Choroid plexus epithelial cell (primary cell): Measurements from ENCODE around the gene TREML2.
"Not testable (repeated sequence)": the region's sequence is repeated elsewhere in the genome, so short reads cannot be mapped to it uniquely, and the experiment has no call there.

Experiments
- DNase-seq: peaks from one replicate; pipeline ENCODE4 v3.0.0-alpha.2; 2010; ENCODE audit warnings: low read depth
- H3K4me3 ChIP-seq: 2 replicates; pipeline ENCODE4 v1.5.1; 2011; ENCODE audit warnings: low read depth, mild to moderate bottlenecking, control low read depth, low read length, moderate library complexity
- TF ChIP-seq, protein P1 (sequence below): conservative IDR thresholded peaks from 2 replicates; pipeline ENCODE4 v1.5.1; 2011; ENCODE audit warnings: low read depth, mild to moderate bottlenecking, control low read depth, inconsistent platforms, low read length, moderate library complexity

TREML2 gene, protein sequence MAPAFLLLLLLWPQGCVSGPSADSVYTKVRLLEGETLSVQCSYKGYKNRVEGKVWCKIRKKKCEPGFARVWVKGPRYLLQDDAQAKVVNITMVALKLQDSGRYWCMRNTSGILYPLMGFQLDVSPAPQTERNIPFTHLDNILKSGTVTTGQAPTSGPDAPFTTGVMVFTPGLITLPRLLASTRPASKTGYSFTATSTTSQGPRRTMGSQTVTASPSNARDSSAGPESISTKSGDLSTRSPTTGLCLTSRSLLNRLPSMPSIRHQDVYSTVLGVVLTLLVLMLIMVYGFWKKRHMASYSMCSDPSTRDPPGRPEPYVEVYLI

DNA sequence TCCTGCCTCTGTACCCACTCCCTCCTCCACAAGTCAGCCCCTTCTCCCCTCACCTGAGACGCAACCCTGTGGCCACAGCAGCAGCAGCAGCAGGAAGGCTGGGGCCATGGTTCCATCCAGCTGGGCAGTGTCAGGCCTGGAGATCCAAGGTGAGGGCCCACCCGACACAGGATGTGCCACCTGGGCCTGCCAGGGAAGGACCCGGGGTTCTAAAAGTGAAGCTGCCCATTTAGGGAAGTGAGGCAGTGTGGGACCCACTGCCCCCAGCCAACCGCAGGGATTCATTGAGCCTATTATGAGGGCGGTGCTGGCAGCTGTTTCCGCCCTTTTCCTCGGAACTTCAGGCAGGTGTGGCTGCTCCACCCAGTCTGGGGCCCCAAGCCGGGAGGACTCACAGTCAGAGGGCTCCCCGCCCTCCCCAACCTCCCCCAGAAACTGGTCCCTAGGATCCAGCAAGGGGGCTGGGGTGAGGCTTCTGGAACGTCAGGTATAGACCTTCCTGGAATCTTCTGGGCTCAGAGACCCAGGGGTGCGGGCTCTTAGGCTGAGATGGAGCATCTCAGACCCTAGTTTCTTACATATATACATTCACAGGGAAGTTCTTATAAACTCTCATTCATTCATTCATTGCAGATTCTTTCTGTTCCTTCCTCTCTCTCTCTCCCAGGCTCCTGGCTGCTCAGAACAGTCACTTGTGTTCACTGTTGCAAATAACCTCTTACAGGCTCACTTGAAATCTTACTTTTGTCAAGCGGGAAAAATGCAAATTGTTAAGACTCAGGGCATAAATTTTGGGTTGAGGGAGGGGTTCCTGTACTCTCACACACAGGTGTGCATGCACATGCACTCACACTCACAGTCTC lies at the start of gene TREML2:
TSS of gene TREML2 (minus strand) at position 249 of the 863 bp plus-strand sequence. CDS start at position 108, 141 bp downstream.
- no peak within 1 kb of the TSS for H3K4me3 ChIP-seq
- TF ChIP-seq, protein P1, sequence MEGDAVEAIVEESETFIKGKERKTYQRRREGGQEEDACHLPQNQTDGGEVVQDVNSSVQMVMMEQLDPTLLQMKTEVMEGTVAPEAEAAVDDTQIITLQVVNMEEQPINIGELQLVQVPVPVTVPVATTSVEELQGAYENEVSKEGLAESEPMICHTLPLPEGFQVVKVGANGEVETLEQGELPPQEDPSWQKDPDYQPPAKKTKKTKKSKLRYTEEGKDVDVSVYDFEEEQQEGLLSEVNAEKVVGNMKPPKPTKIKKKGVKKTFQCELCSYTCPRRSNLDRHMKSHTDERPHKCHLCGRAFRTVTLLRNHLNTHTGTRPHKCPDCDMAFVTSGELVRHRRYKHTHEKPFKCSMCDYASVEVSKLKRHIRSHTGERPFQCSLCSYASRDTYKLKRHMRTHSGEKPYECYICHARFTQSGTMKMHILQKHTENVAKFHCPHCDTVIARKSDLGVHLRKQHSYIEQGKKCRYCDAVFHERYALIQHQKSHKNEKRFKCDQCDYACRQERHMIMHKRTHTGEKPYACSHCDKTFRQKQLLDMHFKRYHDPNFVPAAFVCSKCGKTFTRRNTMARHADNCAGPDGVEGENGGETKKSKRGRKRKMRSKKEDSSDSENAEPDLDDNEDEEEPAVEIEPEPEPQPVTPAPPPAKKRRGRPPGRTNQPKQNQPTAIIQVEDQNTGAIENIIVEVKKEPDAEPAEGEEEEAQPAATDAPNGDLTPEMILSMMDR, result no peak
- DNase-seq, result no peak

DNA sequence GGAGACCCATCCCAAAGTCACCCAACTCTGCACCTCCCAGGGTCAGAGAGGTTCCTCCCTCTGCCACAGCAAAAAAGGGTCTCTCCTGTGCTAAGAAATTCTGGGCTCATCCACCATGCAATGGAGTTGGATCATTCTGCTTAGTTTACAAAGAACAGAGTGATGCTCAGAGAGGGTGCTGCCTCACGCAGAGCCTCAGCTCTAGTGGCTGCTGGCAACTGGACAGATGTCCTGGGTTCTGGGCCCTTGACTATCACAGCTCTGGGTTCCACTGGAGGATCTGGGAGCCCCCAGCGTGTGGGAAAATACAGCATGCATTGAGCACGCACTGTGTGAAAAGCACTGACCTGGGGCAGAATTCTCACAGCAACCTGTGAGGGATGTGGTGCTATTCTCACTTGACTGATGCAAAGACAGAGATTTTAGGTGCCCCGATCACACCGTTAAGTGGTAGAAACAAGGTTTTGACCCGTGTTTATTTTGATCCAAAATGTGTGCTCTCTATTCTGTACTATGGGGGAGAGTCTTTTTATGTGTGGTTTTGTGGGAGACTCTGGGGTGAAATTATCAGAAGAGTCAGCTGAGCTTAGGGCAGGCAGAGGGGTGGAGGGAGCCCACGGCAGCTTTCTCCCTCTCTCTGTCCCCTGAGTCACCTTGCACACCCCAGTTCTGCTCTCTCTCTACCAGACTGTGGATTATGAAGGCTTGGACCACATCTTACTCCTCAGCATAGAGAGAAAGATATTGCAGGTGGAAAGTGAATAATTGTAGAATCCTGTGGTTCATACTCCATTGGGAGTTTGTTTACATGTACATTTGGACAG lies 47.1 kb upstream of the TREML2 start:
- TF ChIP-seq, protein P1, result no peak
- H3K4me3 ChIP-seq, result no peak overlapping the region
- DNase-seq, result no peak

DNA sequence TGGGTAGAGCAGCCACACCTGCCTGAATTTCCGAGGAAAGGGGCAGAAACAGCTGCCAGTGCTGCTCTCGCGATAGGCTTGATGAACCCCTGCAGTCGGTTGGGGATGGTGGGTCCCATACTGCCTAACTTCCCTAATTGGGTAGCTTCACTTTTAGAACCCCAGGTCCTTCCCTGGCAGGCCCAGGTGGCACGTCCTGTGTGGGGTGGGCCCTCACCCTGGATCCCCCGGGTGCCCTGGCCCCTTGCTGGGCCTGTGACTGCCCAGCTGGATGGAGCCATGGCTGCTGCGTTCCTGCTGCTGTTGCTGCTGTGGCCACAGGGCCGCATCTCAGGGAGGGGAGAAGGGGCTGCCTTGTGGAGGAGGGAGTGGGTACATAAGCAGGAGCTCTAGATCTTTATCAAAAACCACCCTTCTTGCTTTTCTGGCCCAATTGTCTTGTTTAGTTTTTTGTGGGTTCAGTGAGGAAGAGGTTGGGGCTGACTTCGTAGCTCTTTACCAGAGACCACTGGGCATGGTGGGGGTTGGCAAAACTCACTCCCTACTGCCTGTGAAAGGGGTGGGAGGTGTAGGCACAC lies 46.4 kb upstream of the TREML2 start:
- TF ChIP-seq, protein P1, result no peak
- H3K4me3 ChIP-seq, result no peak overlapping the region
- no peak for DNase-seq

DNA sequence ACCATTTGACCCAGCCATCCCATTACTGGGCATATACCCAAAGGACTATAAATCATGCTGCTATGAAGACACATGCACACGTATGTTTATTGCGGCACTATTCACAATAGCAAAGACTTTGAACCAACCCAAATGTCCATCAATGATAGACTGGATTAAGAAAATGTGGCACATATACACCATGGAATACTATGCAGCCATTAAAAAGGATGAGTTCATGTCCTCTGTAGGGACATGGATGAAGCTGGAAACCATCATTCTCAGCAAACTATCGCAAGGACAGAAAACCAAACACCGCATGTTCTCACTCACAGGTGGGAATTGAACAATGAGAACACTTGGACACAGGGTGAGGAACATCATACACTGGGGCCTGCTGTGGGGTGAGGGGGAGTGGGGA lies 45.6 kb upstream of the TREML2 start:
- DNase-seq, H3K4me3 ChIP-seq: not testable (repeated sequence)

DNA sequence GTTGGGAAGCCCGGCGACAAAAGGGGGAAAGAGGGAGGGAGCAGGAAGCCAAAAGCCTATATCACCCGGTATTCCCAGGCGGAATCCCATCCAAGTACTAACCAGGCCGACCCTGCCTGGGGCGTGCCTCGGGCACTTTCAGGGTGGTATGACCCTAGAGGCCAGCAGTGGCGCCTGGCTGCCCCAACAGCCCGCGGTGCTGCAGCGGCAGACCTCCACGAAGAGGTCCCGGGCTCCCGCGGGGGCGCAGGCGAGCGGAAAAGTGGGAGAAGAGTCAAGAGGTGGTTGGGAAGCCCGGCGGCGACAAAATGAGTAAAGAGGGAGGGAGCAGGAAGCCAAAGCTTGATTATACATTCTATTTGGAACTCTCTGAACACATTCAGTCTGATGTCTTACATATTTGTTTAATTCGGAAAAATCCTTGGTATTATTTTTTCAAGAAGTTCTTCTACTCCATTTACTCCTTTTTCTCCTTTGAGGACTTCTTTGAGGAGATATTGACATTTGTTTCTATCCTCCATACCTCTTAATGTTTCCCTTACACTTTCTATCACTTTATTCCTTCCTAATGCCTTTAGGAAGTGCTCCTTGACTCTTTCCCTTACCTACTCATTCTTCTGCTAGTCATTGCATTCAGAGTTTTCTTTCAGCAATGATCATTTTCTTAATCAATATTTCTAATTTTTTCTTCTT lies 38.7 kb upstream of the TREML2 start:
- DNase-seq, result no peak
- H3K4me3 ChIP-seq, result no peak overlapping the region
- TF ChIP-seq, protein P1, result no peak

DNA sequence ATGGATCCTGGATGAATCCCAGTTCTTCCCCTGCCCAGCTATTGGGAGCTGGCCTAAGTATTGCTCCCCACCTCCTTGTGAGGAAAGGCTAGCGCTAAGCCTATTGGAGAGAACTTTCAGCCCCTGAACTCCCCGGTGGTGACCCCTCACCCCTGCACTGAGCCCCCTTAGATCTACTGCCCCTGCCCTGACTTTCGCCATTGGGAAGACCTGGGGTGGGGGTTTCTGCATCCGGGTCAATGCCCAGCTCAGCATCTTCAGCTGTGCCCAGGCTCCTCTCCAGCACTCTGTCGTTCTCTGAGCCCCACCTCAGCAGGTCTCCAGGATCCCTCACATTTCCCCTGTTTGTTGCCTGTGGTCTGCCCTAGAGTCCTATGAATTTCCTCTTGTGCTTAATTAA lies 36.2 kb upstream of the TREML2 start:
- TF ChIP-seq, protein P1, result no peak
- H3K4me3 ChIP-seq, result no peak overlapping the region
- no peak for DNase-seq
